GM23338 (cell line): ENCODE results near the gene GFPT2. TPM values are rescaled to one million over a fixed set of nuclear protein-coding genes. Genes with fewer than 3 reads are reported as not detected.

Experiments
- ATAC-seq: fragments of 200-7000 bp; cut with Tn5 transposase; 3 replicates; pipeline ENCODE4 v1.9.1; 2020
- DNase-seq: peaks from one replicate; pipeline ENCODE4 v3.0.0-alpha.2; 2015; ENCODE audit warnings: low spot score
- H2AFZ ChIP-seq: fragments of 200-600 bp; sonication (generic); 2 replicates; pipeline ENCODE4 v1.8.0; 2016; ENCODE audit warnings: antibody characterized with exemption, mild to moderate bottlenecking, moderate library complexity
- H3F3A ChIP-seq: fragments of 200-600 bp; sonication (generic); replicated peaks from 2 replicates; pipeline ENCODE4 v1.8.0; 2017; ENCODE audit warnings: antibody characterized with exemption, mixed run types, low read depth
- H3K27ac ChIP-seq: fragments of 200-600 bp; sonication (generic); 2 replicates; pipeline ENCODE4 v1.6.1; 2016; ENCODE audit warnings: low read depth
- H3K27me3 ChIP-seq: fragments of 200-600 bp; sonication (generic); 2 replicates; pipeline ENCODE4 v1.8.0; 2016; ENCODE audit warnings: mild to moderate bottlenecking, mixed run types, moderate library complexity; ENCODE audit not compliant: insufficient read depth
- H3K36me3 ChIP-seq: fragments of 200-600 bp; sonication (generic); 2 replicates; pipeline ENCODE4 v1.8.0; 2016; ENCODE audit warnings: mild to moderate bottlenecking; ENCODE audit not compliant: insufficient read depth
- H3K4me1 ChIP-seq: fragments of 200-600 bp; sonication (generic); 2 replicates; pipeline ENCODE4 v1.8.0; 2016; ENCODE audit warnings: mild to moderate bottlenecking, moderate library complexity; ENCODE audit not compliant: insufficient read depth
- H3K4me2 ChIP-seq: fragments of 200-600 bp; sonication (generic); 2 replicates; pipeline ENCODE4 v1.7.1; 2017; ENCODE audit warnings: mixed run types
- H3K4me3 ChIP-seq: fragments of 200-600 bp; sonication (generic); 2 replicates; pipeline ENCODE4 v1.6.1; 2016; ENCODE audit warnings: mixed run types
- H3K79me2 ChIP-seq: fragments of 200-600 bp; sonication (generic); replicated peaks from 2 replicates; pipeline ENCODE4 v1.8.0; 2017; ENCODE audit warnings: mild to moderate bottlenecking; ENCODE audit not compliant: insufficient read depth
- H3K9me2 ChIP-seq: fragments of 200-600 bp; sonication (generic); 2 replicates; pipeline ENCODE4 v1.8.0; 2017; ENCODE audit not compliant: insufficient read depth
- H4K20me1 ChIP-seq: fragments of 200-600 bp; sonication (generic); replicated peaks from 2 replicates; pipeline ENCODE4 v1.8.0; 2017; ENCODE audit warnings: mild to moderate bottlenecking; ENCODE audit not compliant: insufficient read depth
- H3K27ac Mint-ChIP-seq: 2 replicates; pipeline ENCODE4 v1.8.0; 2020; ENCODE audit warnings: inconsistent platforms, mild to moderate bottlenecking, moderate library complexity, mixed read lengths
- H3K27me3 Mint-ChIP-seq: 3 replicates; pipeline ENCODE4 v1.8.0; 2022; ENCODE audit warnings: low read depth, mild to moderate bottlenecking, moderate library complexity, mixed read lengths, inconsistent platforms; ENCODE audit not compliant: insufficient read depth, poor library complexity
- H3K36me3 Mint-ChIP-seq: 3 replicates; pipeline ENCODE4 v1.8.0; 2021; ENCODE audit warnings: low read depth, mild to moderate bottlenecking, inconsistent platforms, moderate library complexity, mixed read lengths
- H3K4me1 Mint-ChIP-seq: 3 replicates; pipeline ENCODE4 v1.8.0; 2020; ENCODE audit warnings: mild to moderate bottlenecking, inconsistent platforms, mixed read lengths
- H3K4me3 Mint-ChIP-seq: 3 replicates; pipeline ENCODE4 v1.8.0; 2021; ENCODE audit warnings: moderate library complexity, mild to moderate bottlenecking, inconsistent platforms, mixed read lengths
- H3K9me3 Mint-ChIP-seq: 3 replicates; pipeline ENCODE4 v1.8.0; 2020; ENCODE audit warnings: moderate library complexity, mild to moderate bottlenecking, inconsistent platforms, mixed read lengths
- CREB1 ChIP-seq: fragments of 250-450 bp; sonication (Bioruptor Pico); IDR thresholded peaks from 2 replicates; pipeline ENCODE4 v1.5.0; 2020; ENCODE audit warnings: low read depth, mild to moderate bottlenecking, moderate library complexity
- EZH2 ChIP-seq: fragments of 200-600 bp; sonication (generic); IDR thresholded peaks from one replicate; pipeline ENCODE4 v1.8.0; 2017; ENCODE audit warnings: antibody characterized with exemption, mild to moderate bottlenecking, low read depth; ENCODE audit not compliant: unreplicated experiment
- EZH2phosphoT487 ChIP-seq: fragments of 200-600 bp; sonication (generic); IDR thresholded peaks from one replicate; pipeline ENCODE4 v1.8.1; 2018; ENCODE audit warnings: antibody characterized with exemption; ENCODE audit not compliant: unreplicated experiment
- JUNB ChIP-seq: IDR thresholded peaks from one replicate; pipeline ENCODE4 v1.6.1; 2016; ENCODE audit warnings: antibody characterized with exemption; ENCODE audit not compliant: unreplicated experiment
- NANOG ChIP-seq: IDR thresholded peaks from 2 replicates; pipeline ENCODE4 v1.6.1; 2016; ENCODE audit warnings: antibody characterized with exemption, borderline replicate concordance
- POLR2AphosphoS5 ChIP-seq: IDR thresholded peaks from 2 replicates; pipeline ENCODE4 v1.6.1; 2016; ENCODE audit warnings: antibody characterized with exemption, low read depth
- STAT1 ChIP-seq: IDR thresholded peaks from one replicate; pipeline ENCODE4 v1.6.1; 2016; ENCODE audit warnings: antibody characterized with exemption; ENCODE audit not compliant: unreplicated experiment
- ZNF114 ChIP-seq: fragments of 250-450 bp; sonication (Bioruptor Pico); IDR thresholded peaks from 2 replicates; pipeline ENCODE4 v1.5.0; 2020; ENCODE audit warnings: mild to moderate bottlenecking, moderate library complexity
- ZNF331 ChIP-seq: fragments of 250-450 bp; sonication (Bioruptor Pico); IDR thresholded peaks from 2 replicates; pipeline ENCODE4 v1.5.0; 2020; ENCODE audit warnings: low read depth, mild to moderate bottlenecking, moderate library complexity
- ZNF462 ChIP-seq: fragments of 250-450 bp; sonication (Bioruptor Pico); IDR thresholded peaks from 2 replicates; pipeline ENCODE4 v1.5.0; 2020; ENCODE audit warnings: mild to moderate bottlenecking, moderate library complexity
- polyA plus RNA-seq: library from polyadenylated mRNA; unstranded; fragments of >200 nt; fragmentation: Nextera tagmentation; extraction: Ambion mirVana; gene quantifications from 2 replicates; pipeline ENCODE4 v1.2.1, GENCODE V29; 2016
- total RNA-seq: library from RNA; depleted of rRNA; stranded (reverse); fragments of >200 nt; shearing (Covaris generic); gene quantifications from 2 replicates; pipeline ENCODE4 v1.2.3, GENCODE V29; 2014
- TF ChIP-seq, protein P1 (sequence below): IDR thresholded peaks from one replicate; pipeline ENCODE4 v1.6.1; 2018; ENCODE audit warnings: antibody characterized with exemption; ENCODE audit not compliant: unreplicated experiment
- TF ChIP-seq, protein P2 (sequence below): IDR thresholded peaks from 2 replicates; pipeline ENCODE4 v1.6.1; 2016; ENCODE audit warnings: antibody characterized with exemption
- TF ChIP-seq, protein P3 (sequence below), 2 experiments: fragments of 200-600 bp in 1 of 2; sonication (generic) in 1 of 2; conservative IDR thresholded peaks; 2 replicates each; pipeline versions ENCODE4 v1.5.1 to v1.6.1; 2016 to 2017; ENCODE audit warnings: antibody characterized with exemption in 2 of 2, low read depth in 2 of 2, mild to moderate bottlenecking in 2 of 2, moderate library complexity in 1 of 2

The GFPT2 gene
- total and polyA plus RNA-seq, 2 experiments from 2014 or later: 82.6 to 120 TPM

- Histone ChIP-seq H3K4me2 (no peak overlapping the region), H2AFZ (no peak overlapping the region), H3K27ac (no peak overlapping the region), H3K79me2 (no peaks in the 10 kb centered on the region), H3K4me3 (no peak overlapping the region), H3K9me2 (no peaks in the 10 kb centered on the region), H3F3A (0 out of 2 replicates have a peak, but pooled peaks cover 11% of the 10 kb centered on the region), H4K20me1 (peaks cover 17% of the 10 kb centered on the region; the same call in 1 of the 2 replicates), H3K4me1 (no peaks in the 10 kb centered on the region), H3K36me3 (peaks cover 30% of the 10 kb centered on the region), H3K27me3 (no peaks in the 10 kb centered on the region)
- DNase-seq (no peak), ATAC-seq (no peak)
- Mint-ChIP-seq H3K4me3 (no peak overlapping the region), H3K36me3 (peaks cover 78% of the 10 kb centered on the region), H3K9me3 (peaks cover 6% of the 10 kb centered on the region), H3K27ac (no peak overlapping the region), H3K27me3 (peaks cover 20% of the 10 kb centered on the region), H3K4me1 (no peaks in the 10 kb centered on the region)
- no peak for TF ChIP-seq EZH2phosphoT487
- TF ChIP-seq POLR2AphosphoS5: no peak
- no peak for TF ChIP-seq ZNF462 (CRISPR knock-in tag)
- TF ChIP-seq, protein P1, sequence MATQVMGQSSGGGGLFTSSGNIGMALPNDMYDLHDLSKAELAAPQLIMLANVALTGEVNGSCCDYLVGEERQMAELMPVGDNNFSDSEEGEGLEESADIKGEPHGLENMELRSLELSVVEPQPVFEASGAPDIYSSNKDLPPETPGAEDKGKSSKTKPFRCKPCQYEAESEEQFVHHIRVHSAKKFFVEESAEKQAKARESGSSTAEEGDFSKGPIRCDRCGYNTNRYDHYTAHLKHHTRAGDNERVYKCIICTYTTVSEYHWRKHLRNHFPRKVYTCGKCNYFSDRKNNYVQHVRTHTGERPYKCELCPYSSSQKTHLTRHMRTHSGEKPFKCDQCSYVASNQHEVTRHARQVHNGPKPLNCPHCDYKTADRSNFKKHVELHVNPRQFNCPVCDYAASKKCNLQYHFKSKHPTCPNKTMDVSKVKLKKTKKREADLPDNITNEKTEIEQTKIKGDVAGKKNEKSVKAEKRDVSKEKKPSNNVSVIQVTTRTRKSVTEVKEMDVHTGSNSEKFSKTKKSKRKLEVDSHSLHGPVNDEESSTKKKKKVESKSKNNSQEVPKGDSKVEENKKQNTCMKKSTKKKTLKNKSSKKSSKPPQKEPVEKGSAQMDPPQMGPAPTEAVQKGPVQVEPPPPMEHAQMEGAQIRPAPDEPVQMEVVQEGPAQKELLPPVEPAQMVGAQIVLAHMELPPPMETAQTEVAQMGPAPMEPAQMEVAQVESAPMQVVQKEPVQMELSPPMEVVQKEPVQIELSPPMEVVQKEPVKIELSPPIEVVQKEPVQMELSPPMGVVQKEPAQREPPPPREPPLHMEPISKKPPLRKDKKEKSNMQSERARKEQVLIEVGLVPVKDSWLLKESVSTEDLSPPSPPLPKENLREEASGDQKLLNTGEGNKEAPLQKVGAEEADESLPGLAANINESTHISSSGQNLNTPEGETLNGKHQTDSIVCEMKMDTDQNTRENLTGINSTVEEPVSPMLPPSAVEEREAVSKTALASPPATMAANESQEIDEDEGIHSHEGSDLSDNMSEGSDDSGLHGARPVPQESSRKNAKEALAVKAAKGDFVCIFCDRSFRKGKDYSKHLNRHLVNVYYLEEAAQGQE: no peak
- TF ChIP-seq, protein P2, sequence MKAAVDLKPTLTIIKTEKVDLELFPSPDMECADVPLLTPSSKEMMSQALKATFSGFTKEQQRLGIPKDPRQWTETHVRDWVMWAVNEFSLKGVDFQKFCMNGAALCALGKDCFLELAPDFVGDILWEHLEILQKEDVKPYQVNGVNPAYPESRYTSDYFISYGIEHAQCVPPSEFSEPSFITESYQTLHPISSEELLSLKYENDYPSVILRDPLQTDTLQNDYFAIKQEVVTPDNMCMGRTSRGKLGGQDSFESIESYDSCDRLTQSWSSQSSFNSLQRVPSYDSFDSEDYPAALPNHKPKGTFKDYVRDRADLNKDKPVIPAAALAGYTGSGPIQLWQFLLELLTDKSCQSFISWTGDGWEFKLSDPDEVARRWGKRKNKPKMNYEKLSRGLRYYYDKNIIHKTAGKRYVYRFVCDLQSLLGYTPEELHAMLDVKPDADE: no peak
- TF ChIP-seq, protein P3, sequence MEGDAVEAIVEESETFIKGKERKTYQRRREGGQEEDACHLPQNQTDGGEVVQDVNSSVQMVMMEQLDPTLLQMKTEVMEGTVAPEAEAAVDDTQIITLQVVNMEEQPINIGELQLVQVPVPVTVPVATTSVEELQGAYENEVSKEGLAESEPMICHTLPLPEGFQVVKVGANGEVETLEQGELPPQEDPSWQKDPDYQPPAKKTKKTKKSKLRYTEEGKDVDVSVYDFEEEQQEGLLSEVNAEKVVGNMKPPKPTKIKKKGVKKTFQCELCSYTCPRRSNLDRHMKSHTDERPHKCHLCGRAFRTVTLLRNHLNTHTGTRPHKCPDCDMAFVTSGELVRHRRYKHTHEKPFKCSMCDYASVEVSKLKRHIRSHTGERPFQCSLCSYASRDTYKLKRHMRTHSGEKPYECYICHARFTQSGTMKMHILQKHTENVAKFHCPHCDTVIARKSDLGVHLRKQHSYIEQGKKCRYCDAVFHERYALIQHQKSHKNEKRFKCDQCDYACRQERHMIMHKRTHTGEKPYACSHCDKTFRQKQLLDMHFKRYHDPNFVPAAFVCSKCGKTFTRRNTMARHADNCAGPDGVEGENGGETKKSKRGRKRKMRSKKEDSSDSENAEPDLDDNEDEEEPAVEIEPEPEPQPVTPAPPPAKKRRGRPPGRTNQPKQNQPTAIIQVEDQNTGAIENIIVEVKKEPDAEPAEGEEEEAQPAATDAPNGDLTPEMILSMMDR (conservative IDR thresholded peaks at IDR 0.05; ENCODE audit: low read depth in 2 of 2): no peak
- no peak for TF ChIP-seq JUNB
- TF ChIP-seq CREB1: no peak
- TF ChIP-seq ZNF114 (CRISPR knock-in tag): no peak
- TF ChIP-seq ZNF331: no peak
- TF ChIP-seq EZH2: no peak
- no peak for TF ChIP-seq STAT1
- no peak for TF ChIP-seq NANOG
Observed at GRCh38 chr5:180301253-180301652, 51.9 kb downstream of the GFPT2 start.
